ENCODE results near the gene KNDC1. TPM values are rescaled to one million over a fixed set of nuclear protein-coding genes. Genes with fewer than 3 reads are reported as not detected.

The KNDC1 gene
- total and polyA plus RNA-seq, 12 donors: 1.0 to 93.4 (median 39.0) TPM

GRCh38 chr10:133166828-133167692, 7.0 kb downstream of the KNDC1 start:
- Histone ChIP-seq H3K9me3 (replicated peaks in 1 of 3) (no peaks in the 10 kb centered on the region), H3K4me1 (replicated peaks in 1 of 2) (peaks cover 22 to 27% of the 10 kb centered on the region in 2 donors), H3K36me3 (replicated peaks in 1 of 2) (no peaks in the 10 kb centered on the region), H3K4me3 (no peak overlapping the region), H3K27me3 (no peaks in the 10 kb centered on the region), H3K27ac (no peak overlapping the region)
- TF ChIP-seq CTCF (IDR thresholded peaks at IDR 0.05) (no peak), POLR2A (IDR thresholded peaks at IDR 0.05) (no peak)
- WGBS, 4 donors: 77 to 90% (median 86%) methylated on average over 34 to 66 of the region's 66 CpGs
- peak in 1 of 7 donors; percentile 17 for DNase-seq
- intact Hi-C loops (cut with DNase I): no loop called here

GRCh38 chr10:133167693-133168616, 7.9 kb downstream of the KNDC1 start:
- DNase-seq: peak in 1 of 7 donors; percentile 8
- H3K9me3 ChIP-seq (replicated peaks in 1 of 3): no peaks in the 10 kb centered on the region
- H3K4me1 ChIP-seq (replicated peaks in 1 of 2): peaks cover 15 to 18% of the 10 kb centered on the region in 2 donors
- WGBS, 4 donors: 86 to 90% (median 88%) methylated on average over 20 to 37 of the region's 37 CpGs
- no peak overlapping the region for H3K27ac ChIP-seq
- intact Hi-C loops (cut with DNase I): no loop called here
- TF ChIP-seq POLR2A (IDR thresholded peaks at IDR 0.05) (no peak), CTCF (IDR thresholded peaks at IDR 0.05) (no peak)
- H3K4me3 ChIP-seq: no peak overlapping the region
- H3K27me3 ChIP-seq: no peaks in the 10 kb centered on the region
- no peaks in the 10 kb centered on the region for H3K36me3 ChIP-seq (replicated peaks in 1 of 2)

- Histone ChIP-seq H3K4me3 (no peak overlapping the region), H3K36me3 (replicated peaks in 1 of 2) (no peaks in the 10 kb centered on the region), H3K4me1 (replicated peaks in 1 of 2) (peaks cover 12 to 13% of the 10 kb centered on the region in 2 donors), H3K9me3 (replicated peaks in 1 of 3) (no peaks in the 10 kb centered on the region), H3K27me3 (no peaks in the 10 kb centered on the region), H3K27ac (no peak overlapping the region)
- 82 to 94% (median 85%) methylated on average over 6 to 14 of the region's 14 CpGs for WGBS, 4 donors
- intact Hi-C loops (cut with DNase I): no loop called here
- TF ChIP-seq CTCF (IDR thresholded peaks at IDR 0.05) (no peak), POLR2A (IDR thresholded peaks at IDR 0.05) (no peak)
- peak in 1 of 7 donors; percentile 12 for DNase-seq
Observed at GRCh38 chr10:133168617-133169031, 8.6 kb downstream of the KNDC1 start.

Measured in adrenal gland (tissue), 12 donors.